ENCODE results near the gene GLUL.

Gene GLUL

DNA sequence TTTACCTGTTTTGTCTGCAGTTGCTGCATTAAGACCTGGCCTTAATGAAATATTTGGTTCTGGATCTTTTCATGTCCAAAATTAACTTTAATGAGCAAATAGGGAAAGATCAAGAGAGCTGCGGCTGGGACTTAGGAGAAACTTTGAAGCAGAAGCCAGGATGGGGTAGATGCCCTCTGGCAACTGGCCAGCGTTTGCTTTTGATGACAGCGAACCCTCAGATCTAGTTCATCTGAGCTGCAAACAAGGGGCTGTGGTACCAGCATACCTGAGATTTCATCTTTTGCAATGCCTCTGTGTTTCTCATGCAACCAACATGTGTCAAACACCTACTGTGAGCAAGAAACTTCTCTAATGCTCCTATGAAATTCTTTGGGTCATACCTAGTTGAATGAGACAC, 21.9 kb upstream of the GLUL start:
- TF ChIP-seq GLIS3 (CRISPR knock-in tag; IDR thresholded peaks at IDR 0.05), result no peak
- no peak for TF ChIP-seq ISL1 (CRISPR knock-in tag; IDR thresholded peaks at IDR 0.05)
- TF ChIP-seq CSDC2 (CRISPR knock-in tag; IDR thresholded peaks at IDR 0.05), result no peak
- TF ChIP-seq, protein P1, sequence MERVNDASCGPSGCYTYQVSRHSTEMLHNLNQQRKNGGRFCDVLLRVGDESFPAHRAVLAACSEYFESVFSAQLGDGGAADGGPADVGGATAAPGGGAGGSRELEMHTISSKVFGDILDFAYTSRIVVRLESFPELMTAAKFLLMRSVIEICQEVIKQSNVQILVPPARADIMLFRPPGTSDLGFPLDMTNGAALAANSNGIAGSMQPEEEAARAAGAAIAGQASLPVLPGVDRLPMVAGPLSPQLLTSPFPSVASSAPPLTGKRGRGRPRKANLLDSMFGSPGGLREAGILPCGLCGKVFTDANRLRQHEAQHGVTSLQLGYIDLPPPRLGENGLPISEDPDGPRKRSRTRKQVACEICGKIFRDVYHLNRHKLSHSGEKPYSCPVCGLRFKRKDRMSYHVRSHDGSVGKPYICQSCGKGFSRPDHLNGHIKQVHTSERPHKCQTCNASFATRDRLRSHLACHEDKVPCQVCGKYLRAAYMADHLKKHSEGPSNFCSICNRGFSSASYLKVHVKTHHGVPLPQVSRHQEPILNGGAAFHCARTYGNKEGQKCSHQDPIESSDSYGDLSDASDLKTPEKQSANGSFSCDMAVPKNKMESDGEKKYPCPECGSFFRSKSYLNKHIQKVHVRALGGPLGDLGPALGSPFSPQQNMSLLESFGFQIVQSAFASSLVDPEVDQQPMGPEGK (CRISPR knock-in tag; IDR thresholded peaks at IDR 0.05; ENCODE audit: borderline replicate concordance), result no peak
- TF ChIP-seq RARB (CRISPR knock-in tag; IDR thresholded peaks at IDR 0.05), result no peak
- no peak for TF ChIP-seq BACH2 (CRISPR knock-in tag; IDR thresholded peaks at IDR 0.05; ENCODE audit: borderline replicate concordance)
- TF ChIP-seq ZNF565 (CRISPR knock-in tag; conservative IDR thresholded peaks at IDR 0.05; ENCODE audit: low read depth), result no peak
- no peak for TF ChIP-seq ZNF8 (CRISPR knock-in tag; IDR thresholded peaks at IDR 0.05)
- TF ChIP-seq PPARA (CRISPR knock-in tag; IDR thresholded peaks at IDR 0.05; ENCODE audit: borderline replicate concordance), result no peak
- TF ChIP-seq, protein P2, sequence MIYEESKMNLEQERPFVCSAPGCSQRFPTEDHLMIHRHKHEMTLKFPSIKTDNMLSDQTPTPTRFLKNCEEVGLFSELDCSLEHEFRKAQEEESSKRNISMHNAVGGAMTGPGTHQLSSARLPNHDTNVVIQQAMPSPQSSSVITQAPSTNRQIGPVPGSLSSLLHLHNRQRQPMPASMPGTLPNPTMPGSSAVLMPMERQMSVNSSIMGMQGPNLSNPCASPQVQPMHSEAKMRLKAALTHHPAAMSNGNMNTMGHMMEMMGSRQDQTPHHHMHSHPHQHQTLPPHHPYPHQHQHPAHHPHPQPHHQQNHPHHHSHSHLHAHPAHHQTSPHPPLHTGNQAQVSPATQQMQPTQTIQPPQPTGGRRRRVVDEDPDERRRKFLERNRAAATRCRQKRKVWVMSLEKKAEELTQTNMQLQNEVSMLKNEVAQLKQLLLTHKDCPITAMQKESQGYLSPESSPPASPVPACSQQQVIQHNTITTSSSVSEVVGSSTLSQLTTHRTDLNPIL (CRISPR knock-in tag; IDR thresholded peaks at IDR 0.05; ENCODE audit: low read depth), result no peak
- TF ChIP-seq TOX (CRISPR knock-in tag; IDR thresholded peaks at IDR 0.05; ENCODE audit: borderline replicate concordance), result no peak
- ATAC-seq, result no peak

DNA sequence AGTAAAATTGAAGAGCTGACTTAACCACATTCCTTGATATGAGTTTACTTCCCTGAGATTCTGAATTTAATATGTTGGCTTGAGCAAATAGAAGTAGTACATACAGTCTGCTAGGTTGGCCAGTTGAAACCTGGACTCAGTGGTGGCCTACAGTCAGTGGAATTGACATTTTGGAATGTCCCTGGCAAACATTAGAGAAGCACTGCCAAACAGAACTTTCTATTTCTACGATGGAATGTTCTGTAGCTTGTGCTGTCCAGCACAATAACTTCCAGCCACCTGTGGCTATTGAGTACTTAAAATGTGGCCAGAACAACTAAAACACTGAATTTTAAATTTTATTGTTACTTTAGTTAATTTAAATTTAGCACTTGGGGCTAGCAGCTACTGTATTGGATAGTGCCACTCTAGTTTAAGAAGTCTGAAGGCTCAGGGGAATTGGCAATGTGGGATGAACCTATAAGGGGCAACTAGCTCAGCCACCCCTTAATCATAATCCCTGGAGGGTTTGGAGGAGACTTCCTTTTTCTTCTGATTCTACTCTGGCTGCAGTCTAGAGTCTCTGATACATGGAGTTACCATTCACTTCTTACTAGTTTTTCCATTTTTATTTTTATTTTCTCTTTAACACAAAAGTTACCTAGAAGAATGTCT, 19.2 kb upstream of the GLUL start:
- TF ChIP-seq, protein P3, sequence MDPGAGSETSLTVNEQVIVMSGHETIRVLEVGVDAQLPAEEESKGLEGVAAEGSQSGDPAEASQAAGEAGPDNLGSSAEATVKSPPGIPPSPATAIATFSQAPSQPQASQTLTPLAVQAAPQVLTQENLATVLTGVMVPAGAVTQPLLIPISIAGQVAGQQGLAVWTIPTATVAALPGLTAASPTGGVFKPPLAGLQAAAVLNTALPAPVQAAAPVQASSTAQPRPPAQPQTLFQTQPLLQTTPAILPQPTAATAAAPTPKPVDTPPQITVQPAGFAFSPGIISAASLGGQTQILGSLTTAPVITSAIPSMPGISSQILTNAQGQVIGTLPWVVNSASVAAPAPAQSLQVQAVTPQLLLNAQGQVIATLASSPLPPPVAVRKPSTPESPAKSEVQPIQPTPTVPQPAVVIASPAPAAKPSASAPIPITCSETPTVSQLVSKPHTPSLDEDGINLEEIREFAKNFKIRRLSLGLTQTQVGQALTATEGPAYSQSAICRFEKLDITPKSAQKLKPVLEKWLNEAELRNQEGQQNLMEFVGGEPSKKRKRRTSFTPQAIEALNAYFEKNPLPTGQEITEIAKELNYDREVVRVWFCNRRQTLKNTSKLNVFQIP (CRISPR knock-in tag; IDR thresholded peaks at IDR 0.05; ENCODE audit: borderline replicate concordance, low read depth), result no peak
- no peak for TF ChIP-seq ZFP3 (CRISPR knock-in tag; IDR thresholded peaks at IDR 0.05)
- TF ChIP-seq TCF4 (CRISPR knock-in tag; IDR thresholded peaks at IDR 0.05; ENCODE audit: borderline replicate concordance), result no peak
- TF ChIP-seq, protein P4, sequence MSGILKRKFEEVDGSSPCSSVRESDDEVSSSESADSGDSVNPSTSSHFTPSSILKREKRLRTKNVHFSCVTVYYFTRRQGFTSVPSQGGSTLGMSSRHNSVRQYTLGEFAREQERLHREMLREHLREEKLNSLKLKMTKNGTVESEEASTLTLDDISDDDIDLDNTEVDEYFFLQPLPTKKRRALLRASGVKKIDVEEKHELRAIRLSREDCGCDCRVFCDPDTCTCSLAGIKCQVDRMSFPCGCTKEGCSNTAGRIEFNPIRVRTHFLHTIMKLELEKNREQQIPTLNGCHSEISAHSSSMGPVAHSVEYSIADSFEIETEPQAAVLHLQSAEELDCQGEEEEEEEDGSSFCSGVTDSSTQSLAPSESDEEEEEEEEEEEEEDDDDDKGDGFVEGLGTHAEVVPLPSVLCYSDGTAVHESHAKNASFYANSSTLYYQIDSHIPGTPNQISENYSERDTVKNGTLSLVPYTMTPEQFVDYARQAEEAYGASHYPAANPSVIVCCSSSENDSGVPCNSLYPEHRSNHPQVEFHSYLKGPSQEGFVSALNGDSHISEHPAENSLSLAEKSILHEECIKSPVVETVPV (CRISPR knock-in tag; IDR thresholded peaks at IDR 0.05), result no peak
- TF ChIP-seq CSDC2 (CRISPR knock-in tag; IDR thresholded peaks at IDR 0.05), result no peak
- TF ChIP-seq ZNF70 (CRISPR knock-in tag; IDR thresholded peaks at IDR 0.05), result no peak
- no peak for TF ChIP-seq ISL1 (CRISPR knock-in tag; IDR thresholded peaks at IDR 0.05)
- TF ChIP-seq, protein P5, sequence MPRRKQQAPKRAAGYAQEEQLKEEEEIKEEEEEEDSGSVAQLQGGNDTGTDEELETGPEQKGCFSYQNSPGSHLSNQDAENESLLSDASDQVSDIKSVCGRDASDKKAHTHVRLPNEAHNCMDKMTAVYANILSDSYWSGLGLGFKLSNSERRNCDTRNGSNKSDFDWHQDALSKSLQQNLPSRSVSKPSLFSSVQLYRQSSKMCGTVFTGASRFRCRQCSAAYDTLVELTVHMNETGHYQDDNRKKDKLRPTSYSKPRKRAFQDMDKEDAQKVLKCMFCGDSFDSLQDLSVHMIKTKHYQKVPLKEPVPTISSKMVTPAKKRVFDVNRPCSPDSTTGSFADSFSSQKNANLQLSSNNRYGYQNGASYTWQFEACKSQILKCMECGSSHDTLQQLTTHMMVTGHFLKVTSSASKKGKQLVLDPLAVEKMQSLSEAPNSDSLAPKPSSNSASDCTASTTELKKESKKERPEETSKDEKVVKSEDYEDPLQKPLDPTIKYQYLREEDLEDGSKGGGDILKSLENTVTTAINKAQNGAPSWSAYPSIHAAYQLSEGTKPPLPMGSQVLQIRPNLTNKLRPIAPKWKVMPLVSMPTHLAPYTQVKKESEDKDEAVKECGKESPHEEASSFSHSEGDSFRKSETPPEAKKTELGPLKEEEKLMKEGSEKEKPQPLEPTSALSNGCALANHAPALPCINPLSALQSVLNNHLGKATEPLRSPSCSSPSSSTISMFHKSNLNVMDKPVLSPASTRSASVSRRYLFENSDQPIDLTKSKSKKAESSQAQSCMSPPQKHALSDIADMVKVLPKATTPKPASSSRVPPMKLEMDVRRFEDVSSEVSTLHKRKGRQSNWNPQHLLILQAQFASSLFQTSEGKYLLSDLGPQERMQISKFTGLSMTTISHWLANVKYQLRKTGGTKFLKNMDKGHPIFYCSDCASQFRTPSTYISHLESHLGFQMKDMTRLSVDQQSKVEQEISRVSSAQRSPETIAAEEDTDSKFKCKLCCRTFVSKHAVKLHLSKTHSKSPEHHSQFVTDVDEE (CRISPR knock-in tag; IDR thresholded peaks at IDR 0.05), result no peak
- ATAC-seq, result no peak

DNA sequence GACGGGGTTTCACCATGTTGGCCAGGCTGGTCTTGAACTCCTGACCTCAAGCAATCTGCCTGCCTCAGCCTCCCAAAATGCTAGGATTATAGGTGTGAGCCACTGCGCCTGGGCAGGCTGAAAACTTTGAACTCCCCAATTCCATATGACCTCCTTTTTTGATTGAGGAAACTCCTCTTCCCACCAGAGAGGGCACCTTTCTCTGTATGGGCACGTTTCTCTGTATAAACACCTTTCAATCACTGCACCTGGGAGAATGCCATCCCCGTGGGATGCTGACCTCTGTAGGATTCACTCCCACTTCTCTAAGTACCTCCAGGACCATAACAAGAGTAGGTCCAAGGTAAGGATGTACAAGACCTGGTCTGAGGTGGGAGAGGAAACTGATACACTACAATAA, 18.5 kb upstream of the GLUL start:
- no peak for ATAC-seq
- no peak for TF ChIP-seq PPARA (CRISPR knock-in tag; IDR thresholded peaks at IDR 0.05; ENCODE audit: borderline replicate concordance)
- no peak for TF ChIP-seq ZC3H10 (CRISPR knock-in tag; IDR thresholded peaks at IDR 0.05)
- TF ChIP-seq GLIS3 (CRISPR knock-in tag; IDR thresholded peaks at IDR 0.05), result no peak
- TF ChIP-seq ZFP3 (CRISPR knock-in tag; IDR thresholded peaks at IDR 0.05), result no peak
- no peak for TF ChIP-seq ISL1 (CRISPR knock-in tag; IDR thresholded peaks at IDR 0.05)
- TF ChIP-seq TCF4 (CRISPR knock-in tag; IDR thresholded peaks at IDR 0.05; ENCODE audit: borderline replicate concordance), result no peak
